GM12801 (cell line): Measurements from ENCODE around the gene WDR27.

Experiments used
- TF ChIP-seq, protein P1 (sequence below): IDR thresholded peaks from one replicate; pipeline ENCODE4 v1.5.1; 2011; ENCODE audit warnings: control low read depth; ENCODE audit not compliant: insufficient read length; ENCODE audit errors: extremely low read depth

WDR27 gene

DNA sequence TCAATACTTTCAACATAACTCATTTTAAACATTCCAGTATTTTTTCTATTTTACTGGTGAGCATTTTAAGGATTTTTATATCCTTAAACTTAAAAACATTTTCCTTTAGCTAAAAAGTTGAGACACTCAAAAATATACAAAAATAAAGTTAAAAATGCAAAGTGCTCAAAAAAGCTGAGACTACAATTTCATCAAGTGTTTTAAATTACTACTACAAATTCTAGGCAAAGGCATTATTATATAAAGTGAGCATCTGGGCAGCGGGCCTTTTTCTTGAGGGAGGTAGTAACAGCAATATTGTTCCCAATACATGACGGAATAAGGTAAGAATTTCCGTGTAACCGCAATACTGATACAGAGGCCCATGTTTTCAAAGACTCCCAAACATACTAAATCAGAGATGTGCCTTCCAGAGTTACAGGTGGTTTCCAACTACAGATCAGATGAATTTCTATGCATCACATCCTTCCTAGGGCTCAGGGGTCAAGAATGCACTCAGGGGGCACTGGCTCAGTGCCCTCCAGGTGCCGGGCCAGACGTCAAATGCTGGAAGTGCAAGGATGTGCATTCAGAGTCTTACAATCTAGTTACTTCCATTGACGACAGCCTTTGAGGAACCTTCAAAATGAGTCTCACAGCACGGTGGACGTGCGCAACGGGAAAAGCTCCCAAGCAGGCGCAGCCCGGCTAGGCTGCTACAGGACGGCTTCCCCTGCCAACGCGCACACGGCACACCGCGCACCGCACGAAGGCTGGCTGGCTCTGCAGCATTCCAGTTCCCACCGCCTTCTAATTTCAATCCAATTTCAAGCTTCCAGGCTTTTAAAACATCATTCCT, 20.8 kb upstream of the WDR27 start:
- TF ChIP-seq, protein P1, sequence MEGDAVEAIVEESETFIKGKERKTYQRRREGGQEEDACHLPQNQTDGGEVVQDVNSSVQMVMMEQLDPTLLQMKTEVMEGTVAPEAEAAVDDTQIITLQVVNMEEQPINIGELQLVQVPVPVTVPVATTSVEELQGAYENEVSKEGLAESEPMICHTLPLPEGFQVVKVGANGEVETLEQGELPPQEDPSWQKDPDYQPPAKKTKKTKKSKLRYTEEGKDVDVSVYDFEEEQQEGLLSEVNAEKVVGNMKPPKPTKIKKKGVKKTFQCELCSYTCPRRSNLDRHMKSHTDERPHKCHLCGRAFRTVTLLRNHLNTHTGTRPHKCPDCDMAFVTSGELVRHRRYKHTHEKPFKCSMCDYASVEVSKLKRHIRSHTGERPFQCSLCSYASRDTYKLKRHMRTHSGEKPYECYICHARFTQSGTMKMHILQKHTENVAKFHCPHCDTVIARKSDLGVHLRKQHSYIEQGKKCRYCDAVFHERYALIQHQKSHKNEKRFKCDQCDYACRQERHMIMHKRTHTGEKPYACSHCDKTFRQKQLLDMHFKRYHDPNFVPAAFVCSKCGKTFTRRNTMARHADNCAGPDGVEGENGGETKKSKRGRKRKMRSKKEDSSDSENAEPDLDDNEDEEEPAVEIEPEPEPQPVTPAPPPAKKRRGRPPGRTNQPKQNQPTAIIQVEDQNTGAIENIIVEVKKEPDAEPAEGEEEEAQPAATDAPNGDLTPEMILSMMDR = no peak

- TF ChIP-seq, protein P1 = no peak
These were observed 18.5 kb upstream of the WDR27 start for GRCh38 chr6:169720207-169720855.

GRCh38 chr6:169719117-169719516, 17.3 kb upstream of the WDR27 start:
- TF ChIP-seq, protein P1 = no peak

DNA sequence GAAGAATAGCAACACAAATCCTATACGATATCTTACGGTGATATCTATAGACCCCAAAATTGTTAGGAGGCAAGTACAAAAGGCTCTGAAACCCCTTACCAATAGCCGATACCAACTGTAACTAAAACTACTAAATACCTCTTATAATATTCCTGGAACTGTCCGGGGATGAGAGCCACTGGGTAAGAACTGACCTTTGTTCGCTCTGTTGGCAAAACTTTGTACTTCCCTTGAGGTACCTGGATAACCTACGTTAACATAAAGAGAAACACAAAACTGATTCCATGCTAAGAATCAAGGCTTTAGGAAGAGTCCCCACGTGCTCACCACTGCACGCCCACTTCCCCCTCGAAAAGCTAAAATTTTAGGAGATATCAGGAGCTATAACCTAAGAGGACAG, 12.8 kb upstream of the WDR27 start:
- TF ChIP-seq, protein P1 = no peak

GRCh38 chr6:169714178-169714577, 12.3 kb upstream of the WDR27 start:
- TF ChIP-seq, protein P1 = no peak

DNA sequence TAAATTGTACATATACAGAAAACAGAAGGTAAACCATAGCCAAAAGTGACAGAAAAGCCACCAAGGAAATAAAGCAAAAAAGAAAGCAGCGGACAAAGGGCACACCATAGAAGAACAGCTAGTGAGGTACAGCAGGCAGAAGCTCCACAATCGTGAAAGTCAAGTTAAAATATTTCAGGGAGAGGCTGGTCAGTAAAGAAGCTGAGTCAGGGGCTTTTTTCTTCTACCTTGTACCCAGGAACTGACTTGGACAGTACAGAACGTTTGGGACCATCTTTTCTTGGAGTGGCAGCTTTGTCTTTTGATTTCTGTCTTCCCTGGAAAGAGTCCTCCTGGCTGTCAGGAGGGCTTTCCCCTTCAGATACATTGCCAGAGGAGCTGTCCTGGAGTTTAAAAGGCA, 8.2 kb upstream of the WDR27 start:
- TF ChIP-seq, protein P1 = no peak

DNA sequence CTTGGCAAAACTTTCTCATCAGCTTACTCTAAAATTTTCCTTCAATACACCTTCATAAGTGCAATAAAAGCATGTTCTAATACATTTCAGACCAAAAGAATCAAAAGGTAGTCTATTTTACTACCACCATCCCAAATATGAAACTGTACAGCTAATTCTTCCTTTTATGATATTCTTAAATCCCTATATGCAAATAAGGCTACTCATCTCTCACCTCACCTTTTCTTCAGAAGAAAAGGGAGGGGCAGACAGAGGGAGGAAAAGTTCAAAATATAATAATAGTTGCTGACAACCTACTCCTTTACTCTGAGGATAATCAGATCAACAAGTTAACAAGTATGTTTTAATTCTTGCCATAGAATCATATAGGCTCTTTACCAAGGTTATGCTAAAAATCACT, 7.5 kb upstream of the WDR27 start:
- TF ChIP-seq, protein P1 = no peak
